Cerebellar cortex (tissue), 1 donor: ENCODE measurements around the gene ZNF319.
A peak's percentile ranks its signal among the peaks of the same experiment; 100 is the strongest.

Experiments
- DNase-seq: peaks from one replicate; pipeline ENCODE4 v3.0.0-alpha.2; 2015; ENCODE audit warnings: low spot score

The ZNF319 gene

GRCh38 chr16:58036943-58037342, 36.5 kb upstream of the ZNF319 start:
- no peak for DNase-seq

- peak; percentile 62 for DNase-seq
Observed at GRCh38 chr16:58035356-58036170, 35.1 kb upstream of the ZNF319 start.

- DNase-seq: no peak
Observed at GRCh38 chr16:58034774-58035173, 34.3 kb upstream of the ZNF319 start.

- DNase-seq: no peak
Observed at GRCh38 chr16:58034128-58034685, 33.7 kb upstream of the ZNF319 start.

GRCh38 chr16:58032710-58033293, 32.3 kb upstream of the ZNF319 start:
- DNase-seq: peak; percentile 41

GRCh38 chr16:58031016-58031800, 30.7 kb upstream of the ZNF319 start:
- DNase-seq: no peak

- no peak for DNase-seq
Observed at GRCh38 chr16:58030136-58030840, 29.8 kb upstream of the ZNF319 start.

GRCh38 chr16:58029410-58029809, 28.9 kb upstream of the ZNF319 start:
- no peak for DNase-seq

- DNase-seq: no peak
Observed at GRCh38 chr16:58028541-58029070, 28.1 kb upstream of the ZNF319 start.

- no peak for DNase-seq
Observed at GRCh38 chr16:58027916-58028455, 27.5 kb upstream of the ZNF319 start.

GRCh38 chr16:58027161-58027915, 26.9 kb upstream of the ZNF319 start:
- peak; percentile 51 for DNase-seq

- DNase-seq: no peak
Observed at GRCh38 chr16:58026705-58027160, 26.3 kb upstream of the ZNF319 start.

GRCh38 chr16:58026139-58026704, 25.8 kb upstream of the ZNF319 start:
- DNase-seq: no peak

- DNase-seq: peak; percentile 59
Observed at GRCh38 chr16:58025351-58026138, 25.1 kb upstream of the ZNF319 start, which contains the start of gene MMP15. Gene MMP15 (plus strand): TSS chr16:58025754. CDS start chr16:58026351, 597 bp downstream.

- DNase-seq: no peak
Observed at GRCh38 chr16:58024486-58025350, 24.2 kb upstream of the ZNF319 start.

- no peak for DNase-seq
Observed at GRCh38 chr16:58022601-58023371, 22.3 kb upstream of the ZNF319 start.
